GM18507 (cell line): Measurements from ENCODE around the gene TSPAN10.
A peak's percentile ranks its signal among the peaks of the same experiment; 100 is the strongest.
"Not testable (repeated sequence)": the region's sequence is repeated elsewhere in the genome, so short reads cannot be mapped to it uniquely, and the experiment has no call there.

Experiments
- DNase-seq: peaks from one replicate; pipeline ENCODE4 v3.0.0; 2011; ENCODE audit warnings: low read depth; ENCODE audit not compliant: insufficient read length; ENCODE audit errors: extremely low spot score
- FAIRE-seq: peaks from 2 replicates; lab custom pipeline; 2011; peaks lifted over from hg19 to GRCh38; lab: Jason Lieb, UNC

Gene TSPAN10

GRCh38 chr17:81636505-81637288 lies at the start of gene TSPAN10, which contains the start of gene NPLOC4:
Gene TSPAN10 (plus strand): TSS chr17:81637196. CDS start chr17:81642413, 5,217 bp downstream.
Gene NPLOC4 (minus strand): TSS chr17:81637112. CDS start chr17:81636930, 182 bp downstream.
- FAIRE-seq: peak; percentile 78
- DNase-seq: peak; percentile 94

DNA sequence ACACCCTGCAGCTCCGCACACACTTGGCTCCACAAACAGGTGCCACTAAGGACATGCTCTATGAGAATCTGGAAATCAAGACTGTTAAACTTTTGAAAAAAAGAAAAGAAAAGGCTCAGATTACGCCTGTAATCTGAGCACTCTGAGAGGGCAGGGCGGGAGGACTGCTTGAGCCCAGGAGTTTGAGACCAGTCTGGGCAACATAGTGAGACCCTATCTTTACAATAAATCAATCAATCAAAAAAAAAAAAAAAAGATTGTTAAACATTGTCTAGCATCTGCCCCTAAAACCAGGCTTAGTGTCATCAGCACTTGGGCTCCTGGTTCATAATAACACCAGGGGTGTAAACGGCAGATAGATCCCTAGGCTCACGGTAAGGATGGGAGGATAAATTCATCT lies 47.4 kb upstream of the TSPAN10 start:
- FAIRE-seq (no peak), DNase-seq (no peak)

DNA sequence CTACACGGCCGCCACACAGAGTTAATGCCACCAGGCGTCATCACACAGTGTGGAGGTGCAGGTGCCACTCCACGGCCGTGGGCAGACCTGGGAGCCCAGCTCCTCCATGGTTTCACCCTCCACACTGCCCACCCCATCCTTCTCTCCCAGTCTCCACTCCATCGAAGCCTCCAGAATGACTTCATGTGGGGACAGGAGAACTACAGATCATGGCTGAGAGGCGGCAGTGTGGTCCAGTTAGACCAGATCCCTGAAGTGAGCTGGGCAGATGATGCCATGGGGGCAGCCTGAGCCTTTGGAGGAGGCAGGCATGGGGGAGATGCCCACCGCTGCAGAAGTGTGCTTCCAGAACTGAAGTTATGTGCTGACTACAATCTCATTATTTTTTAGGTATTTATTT lies 46.9 kb upstream of the TSPAN10 start:
- FAIRE-seq: no peak

GRCh38 chr17:81591971-81592370 lies 45.0 kb upstream of the TSPAN10 start:
- DNase-seq: no peak
- no peak for FAIRE-seq

More for the DNA sequence above, 46.9 kb upstream of the TSPAN10 start:
- DNase-seq: no peak

DNA sequence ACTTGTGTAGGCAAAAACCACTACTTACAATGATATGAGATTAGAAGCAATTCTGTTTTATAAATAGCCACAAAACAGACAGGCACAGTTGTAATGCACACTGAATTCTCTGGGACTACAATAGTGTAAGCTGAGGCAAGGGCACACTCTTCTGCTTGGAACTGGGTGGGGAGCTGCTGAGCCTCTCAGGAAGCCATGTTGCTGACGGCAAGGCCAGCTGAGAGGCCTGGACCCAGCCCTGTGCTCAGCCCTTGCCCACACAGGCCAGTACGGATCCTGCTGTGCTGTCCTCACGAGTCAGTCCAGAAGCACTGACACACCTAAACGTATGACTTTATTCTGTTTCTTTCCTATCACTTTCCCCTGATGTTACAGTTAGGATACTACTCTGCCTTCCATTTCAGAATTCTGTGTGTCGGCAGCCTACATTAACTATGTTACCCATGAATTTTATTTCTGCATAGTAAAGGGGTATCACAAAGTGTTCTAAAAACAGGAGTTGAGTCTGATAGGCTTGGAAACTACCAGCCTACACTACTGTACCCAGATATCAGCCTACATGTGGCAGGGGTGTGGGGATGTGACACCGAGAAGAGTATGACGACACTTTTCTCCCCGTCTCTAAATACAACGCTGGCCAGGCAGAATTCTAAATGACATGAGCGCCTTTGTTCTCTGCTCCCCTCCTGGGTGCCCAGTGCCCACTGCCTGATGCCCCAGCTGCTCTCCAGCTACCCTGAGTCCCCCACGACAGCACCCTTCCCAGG lies 43.7 kb upstream of the TSPAN10 start:
- DNase-seq (no peak), FAIRE-seq (no peak)

DNA sequence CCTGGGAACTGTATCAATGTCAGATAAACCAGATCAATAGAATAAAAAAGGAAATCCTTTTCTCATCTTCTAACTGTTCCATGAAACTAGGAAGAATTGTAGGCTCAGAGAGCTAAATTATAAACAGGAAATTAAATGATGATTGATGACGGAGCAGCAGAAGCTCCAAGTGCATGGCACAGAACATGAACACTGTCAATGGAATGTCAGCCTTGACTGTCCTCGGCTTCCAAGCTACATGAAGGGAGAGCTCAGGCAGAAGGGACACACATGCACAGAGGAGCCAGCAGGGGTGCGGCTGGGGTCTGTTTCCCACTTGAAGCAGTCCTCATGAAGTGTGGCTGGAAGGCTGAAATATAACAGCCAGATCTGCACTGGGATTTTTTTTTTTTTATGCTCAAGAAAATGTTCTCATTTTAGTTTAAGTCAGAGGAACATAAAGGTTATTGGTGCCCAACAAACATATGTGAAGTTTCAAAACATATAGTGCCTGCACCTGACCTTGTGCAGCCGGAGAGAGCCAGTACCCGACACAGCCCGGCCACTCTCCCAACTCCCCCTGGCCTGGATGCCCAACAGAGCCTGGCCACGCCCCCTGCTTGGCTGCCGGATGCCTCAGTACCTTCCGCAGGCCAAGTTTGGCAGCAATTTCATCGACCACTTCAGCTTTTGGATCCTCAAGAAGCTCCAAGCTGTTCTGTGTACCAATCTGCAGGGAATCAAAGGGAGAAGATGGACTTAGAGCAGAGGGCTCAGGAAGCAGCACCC lies 37.1 kb upstream of the TSPAN10 start:
- no peak for DNase-seq
- FAIRE-seq: no peak

GRCh38 chr17:81601525-81602120 lies 35.4 kb upstream of the TSPAN10 start:
- FAIRE-seq (peak; percentile 81), DNase-seq (peak; percentile 47)

GRCh38 chr17:81603846-81604610 lies 33.0 kb upstream of the TSPAN10 start:
- no peak for FAIRE-seq
- no peak for DNase-seq

- DNase-seq (no peak), FAIRE-seq (no peak)
These were observed 29.6 kb upstream of the TSPAN10 start for GRCh38 chr17:81607431-81607830.

- FAIRE-seq: no peak
These were observed 28.9 kb upstream of the TSPAN10 start for GRCh38 chr17:81608082-81608481.

GRCh38 chr17:81608605-81609004 lies 28.4 kb upstream of the TSPAN10 start:
- FAIRE-seq (no peak), DNase-seq (no peak)

More at GRCh38 chr17:81608082-81608481, 28.9 kb upstream of the TSPAN10 start:
- no peak for DNase-seq

DNA sequence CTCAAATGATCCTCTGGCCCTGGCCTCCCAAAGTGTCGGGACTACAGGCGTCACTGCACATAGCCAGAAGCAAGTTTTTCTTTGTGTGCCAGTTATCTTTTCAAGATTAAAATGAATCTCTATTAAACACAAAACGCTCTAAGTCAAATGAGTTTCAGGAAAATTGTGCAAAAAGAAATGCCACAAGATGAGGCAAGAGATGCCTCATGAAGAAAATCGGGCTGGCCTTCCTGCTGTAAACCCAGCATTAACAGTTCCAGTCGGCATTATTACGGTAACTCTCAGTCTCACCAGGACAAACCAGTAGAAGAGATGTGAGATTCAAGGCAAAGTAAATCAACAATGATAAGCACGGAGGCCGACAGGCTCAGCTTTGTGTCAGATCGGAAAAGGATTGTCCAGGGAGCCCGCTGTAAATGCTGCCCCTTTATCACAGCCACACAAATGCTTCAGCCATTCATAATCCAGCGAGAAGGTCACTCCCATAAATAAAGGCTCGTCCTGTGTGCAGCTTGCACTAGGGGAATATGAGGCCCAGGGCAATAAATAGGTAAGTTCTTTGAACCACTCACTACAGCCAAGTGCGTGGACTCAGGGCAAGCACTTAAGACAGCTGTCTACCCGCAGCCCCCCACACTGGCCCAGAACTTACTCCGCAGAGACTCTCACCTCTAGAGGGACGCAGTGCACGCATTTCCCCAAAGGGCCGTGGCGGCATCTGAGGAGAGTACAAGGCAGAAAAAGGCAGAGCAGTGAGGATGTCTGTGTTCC lies 27.3 kb upstream of the TSPAN10 start:
- no peak for FAIRE-seq

GRCh38 chr17:81612172-81612970 lies 24.6 kb upstream of the TSPAN10 start:
- no peak for FAIRE-seq
- DNase-seq: no peak

More for the DNA sequence above, 27.3 kb upstream of the TSPAN10 start:
- no peak for DNase-seq

GRCh38 chr17:81615401-81615930 lies 21.5 kb upstream of the TSPAN10 start:
- no peak for FAIRE-seq
- DNase-seq: no peak

DNA sequence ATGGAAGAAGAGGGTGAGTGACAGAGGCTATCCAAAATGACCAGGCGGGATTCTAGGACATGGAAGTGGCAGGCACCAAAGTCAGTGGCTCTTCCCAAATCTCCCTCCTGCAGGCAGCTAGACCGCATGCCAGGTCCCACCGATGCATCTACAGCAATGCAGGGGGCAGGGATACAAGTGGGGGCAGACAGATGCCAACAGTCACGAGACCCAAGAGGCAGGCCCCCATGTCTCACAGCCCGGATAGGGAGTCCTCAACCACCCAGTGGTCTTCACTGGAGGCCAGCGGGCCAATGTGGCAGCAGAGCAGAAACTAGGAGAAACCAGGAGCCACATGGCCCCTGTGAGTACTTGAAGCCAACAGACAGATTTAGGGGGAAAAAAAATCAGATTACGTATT lies 20.1 kb upstream of the TSPAN10 start:
- DNase-seq (no peak), FAIRE-seq (no peak)

GRCh38 chr17:81618307-81618706 lies 18.7 kb upstream of the TSPAN10 start:
- FAIRE-seq: not testable (repeated sequence)

GRCh38 chr17:81621494-81622130 lies 15.4 kb upstream of the TSPAN10 start:
- FAIRE-seq (no peak), DNase-seq (no peak)

More at GRCh38 chr17:81618307-81618706, 18.7 kb upstream of the TSPAN10 start:
- not testable (repeated sequence) for DNase-seq
